ENCODE measurements around the gene RPRML.

GRCh38 chr17:46942441-46943217 lies 36.4 kb downstream of the RPRML start:
- TF ChIP-seq CTCF (IDR thresholded peaks at IDR 0.05; ENCODE audit: low read depth, low read length, missing input control) (peak; percentile 86), YY1 (IDR thresholded peaks at IDR 0.05) (no peak), JUND (IDR thresholded peaks at IDR 0.05) (no peak), RAD21 (IDR thresholded peaks at IDR 0.05) (peak; percentile 92 to 93), GABPA (IDR thresholded peaks at IDR 0.05 in 1 of 2, conservative IDR thresholded peaks at IDR 0.05 in 1 of 2) (no peak), MAX (IDR thresholded peaks at IDR 0.05) (no peak), TAF1 (conservative IDR thresholded peaks at IDR 0.05) (no peak), ZBTB33 (IDR thresholded peaks at IDR 0.05) (no peak), ATF3 (IDR thresholded peaks at IDR 0.05) (no peak), HNF4G (IDR thresholded peaks at IDR 0.05) (no peak)

All from liver (tissue), 3 donors.